VCaP (cell line): ENCODE measurements around the gene RAB34.

Source experiments
- H3K27ac ChIP-seq: fragments of 450-650 bp; 2 replicates; pipeline ENCODE4 v1.5.1; 2017
- CTCF ChIP-seq: fragments of 450-650 bp; conservative IDR thresholded peaks from 2 replicates; pipeline ENCODE4 v1.5.1; 2017; ENCODE audit warnings: mild to moderate bottlenecking, moderate library complexity

RAB34 gene

GRCh38 chr17:28715217-28715616 lies 2.5 kb downstream of the RAB34 start:
- H3K27ac ChIP-seq, result no peak overlapping the region
- no peak for TF ChIP-seq CTCF

GRCh38 chr17:28714281-28714680 lies 3.4 kb downstream of the RAB34 start:
- no peak overlapping the region for H3K27ac ChIP-seq
- TF ChIP-seq CTCF, result 0 out of 2 replicates have a peak, but pooled peaks have one; percentile 5

- no peak for TF ChIP-seq CTCF
- no peak overlapping the region for H3K27ac ChIP-seq
Measured at GRCh38 chr17:28712705-28713415, 4.8 kb downstream of the RAB34 start.

GRCh38 chr17:28712032-28712704 lies 5.5 kb downstream of the RAB34 start:
- peak overlapping the region; percentile 92; the same call in 1 of the 2 replicates for H3K27ac ChIP-seq
- no peak for TF ChIP-seq CTCF

GRCh38 chr17:28711723-28712031 lies 6.0 kb downstream of the RAB34 start, which contains the start of gene PROCA1:
TSS of gene PROCA1 (minus strand) at chr17:28711888. CDS start at chr17:28711660, 228 bp downstream.
- no peak for TF ChIP-seq CTCF

GRCh38 chr17:28710861-28711722 lies 6.6 kb downstream of the RAB34 start:
- peak overlapping the region; percentile 92 for H3K27ac ChIP-seq
- TF ChIP-seq CTCF, result no peak

More at GRCh38 chr17:28711723-28712031, 6.0 kb downstream of the RAB34 start, which contains the start of gene PROCA1:
- peak within 1 kb of the TSS; percentile 92 for H3K27ac ChIP-seq

- H3K27ac ChIP-seq, result no peak overlapping the region
- TF ChIP-seq CTCF, result no peak
Measured at GRCh38 chr17:28707339-28707720, 10.3 kb downstream of the RAB34 start.
